ENCODE results near the gene REEP6. TPM values are rescaled to one million over a fixed set of nuclear protein-coding genes. Genes with fewer than 3 reads are reported as not detected.

REEP6 gene
- total and polyA plus RNA-seq, 2 donors (not counting 3 experiments of a cell fraction or from before 2014, with no cell fraction given) = 1.3 to 1.5 TPM

DNA sequence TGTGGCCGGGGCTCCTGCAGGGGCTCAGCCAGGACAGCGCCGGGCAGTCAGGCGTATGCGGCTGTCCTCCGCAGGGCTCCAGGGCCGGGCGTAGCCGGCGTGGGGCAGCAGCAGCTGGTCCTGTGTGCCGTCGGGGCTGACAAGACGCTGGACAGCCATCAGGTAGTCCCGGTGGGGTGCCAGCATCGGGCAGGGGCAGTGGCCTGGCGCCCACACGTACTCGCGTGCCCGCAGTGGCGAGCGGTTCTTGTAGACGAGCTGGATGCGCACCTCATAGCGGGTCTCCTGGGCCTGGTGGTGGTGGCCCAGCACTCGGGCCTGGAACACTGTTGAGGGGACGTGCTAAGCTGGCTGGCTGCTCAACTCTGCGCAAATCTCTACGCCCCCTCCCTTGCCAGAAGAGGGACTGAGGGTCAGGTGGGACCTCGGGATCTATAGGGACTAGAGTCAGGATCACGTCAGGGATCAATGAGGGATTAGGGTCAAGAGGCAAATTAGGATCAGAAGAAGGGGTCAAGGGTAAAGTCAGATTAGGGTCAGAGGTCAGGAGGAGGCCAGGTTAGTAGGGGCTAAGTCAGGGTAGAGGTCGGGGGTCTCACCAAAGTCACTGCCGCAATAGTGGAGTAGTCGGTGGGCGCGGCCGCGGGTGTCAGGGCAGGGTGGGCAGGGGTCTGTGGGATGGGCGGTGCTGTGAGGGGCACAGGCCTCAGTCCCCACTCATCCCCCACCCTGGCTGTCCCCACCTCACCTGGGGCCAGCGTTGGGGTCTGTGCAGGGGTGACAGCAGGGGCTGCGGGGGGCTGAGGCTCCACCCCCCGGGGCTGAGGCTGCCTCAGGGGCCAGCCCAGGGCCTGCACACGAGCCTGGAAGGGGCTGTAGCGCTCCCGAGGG is 15.3 kb downstream of the REEP6 start:
- no peak for FAIRE-seq
- POLR2A ChIA-PET = no interaction called here
- no peak overlapping the region for H3K4me3 ChIP-seq (replicated peaks in 1 of 3; ENCODE audit: insufficient read depth in 1 of 3, low read depth in 1 of 3, low read length in 3 of 3)
- intact Hi-C loops (cut with micrococcal nuclease) = no loop called here
- TF ChIP-seq, protein P1, sequence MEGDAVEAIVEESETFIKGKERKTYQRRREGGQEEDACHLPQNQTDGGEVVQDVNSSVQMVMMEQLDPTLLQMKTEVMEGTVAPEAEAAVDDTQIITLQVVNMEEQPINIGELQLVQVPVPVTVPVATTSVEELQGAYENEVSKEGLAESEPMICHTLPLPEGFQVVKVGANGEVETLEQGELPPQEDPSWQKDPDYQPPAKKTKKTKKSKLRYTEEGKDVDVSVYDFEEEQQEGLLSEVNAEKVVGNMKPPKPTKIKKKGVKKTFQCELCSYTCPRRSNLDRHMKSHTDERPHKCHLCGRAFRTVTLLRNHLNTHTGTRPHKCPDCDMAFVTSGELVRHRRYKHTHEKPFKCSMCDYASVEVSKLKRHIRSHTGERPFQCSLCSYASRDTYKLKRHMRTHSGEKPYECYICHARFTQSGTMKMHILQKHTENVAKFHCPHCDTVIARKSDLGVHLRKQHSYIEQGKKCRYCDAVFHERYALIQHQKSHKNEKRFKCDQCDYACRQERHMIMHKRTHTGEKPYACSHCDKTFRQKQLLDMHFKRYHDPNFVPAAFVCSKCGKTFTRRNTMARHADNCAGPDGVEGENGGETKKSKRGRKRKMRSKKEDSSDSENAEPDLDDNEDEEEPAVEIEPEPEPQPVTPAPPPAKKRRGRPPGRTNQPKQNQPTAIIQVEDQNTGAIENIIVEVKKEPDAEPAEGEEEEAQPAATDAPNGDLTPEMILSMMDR (IDR thresholded peaks at IDR 0.05; ENCODE audit: extremely low read depth in 1 of 2, insufficient read depth in 1 of 2, low read depth in 1 of 2, low read length in 2 of 2) = no peak
- TF ChIP-seq EZH2 (IDR thresholded peaks at IDR 0.05; ENCODE audit: borderline replicate concordance, low read depth, low read length, severe bottlenecking) (no peak), GATA2 (IDR thresholded peaks at IDR 0.05; ENCODE audit: insufficient read depth, insufficient read length, low read depth, low read length) (no peak)
- no peak overlapping the region for H2AFZ ChIP-seq (ENCODE audit: low read depth, low read length)
- H3K27ac ChIP-seq (ENCODE audit: insufficient read depth, low read depth, low read length) = no peak overlapping the region
- no peaks in the 10 kb centered on the region for H3K79me2 ChIP-seq (ENCODE audit: control insufficient read depth, insufficient read depth, low read length)
- dilution Hi-C loops (cut with MboI; ENCODE audit: extremely low pct_ligation_motif_present, low sequenced_read_pairs) = no loop called here
- H3K4me2 ChIP-seq (ENCODE audit: insufficient read depth, low read length) = no peak overlapping the region
- no peaks in the 10 kb centered on the region for H3K9me1 ChIP-seq (replicated peaks; ENCODE audit: control insufficient read depth, extremely low read depth, insufficient read depth, low read length)
- no peaks in the 10 kb centered on the region for H3K36me3 ChIP-seq (ENCODE audit: control insufficient read depth in 2 of 2, extremely low read depth in 1 of 2, insufficient read depth in 2 of 2, low read length in 2 of 2)
- peaks cover 5 to 11% of the 10 kb centered on the region in 2 experiments for H3K27me3 ChIP-seq (ENCODE audit: control insufficient read depth in 2 of 2, insufficient read depth in 2 of 2, low read length in 2 of 2)
- no peak overlapping the region for H3K9ac ChIP-seq (replicated peaks; ENCODE audit: extremely low read depth, insufficient read depth, low read length)
- H3K9me3 ChIP-seq (replicated peaks; ENCODE audit: control insufficient read depth, insufficient read depth, low read length) = no peaks in the 10 kb centered on the region
- CTCF ChIA-PET = no interaction called here
- DNase-seq (ENCODE audit: low read depth, low spot score) = no peak
- no peaks in the 10 kb centered on the region for H4K20me1 ChIP-seq (replicated peaks; ENCODE audit: control insufficient read depth, extremely low read depth, insufficient read depth, low read length)
- H3K4me1 ChIP-seq (ENCODE audit: control insufficient read depth, extremely low read depth, insufficient read depth, low read length) = no peaks in the 10 kb centered on the region
- BruUV-seq (replicated peaks) = no TSS peak

DNA sequence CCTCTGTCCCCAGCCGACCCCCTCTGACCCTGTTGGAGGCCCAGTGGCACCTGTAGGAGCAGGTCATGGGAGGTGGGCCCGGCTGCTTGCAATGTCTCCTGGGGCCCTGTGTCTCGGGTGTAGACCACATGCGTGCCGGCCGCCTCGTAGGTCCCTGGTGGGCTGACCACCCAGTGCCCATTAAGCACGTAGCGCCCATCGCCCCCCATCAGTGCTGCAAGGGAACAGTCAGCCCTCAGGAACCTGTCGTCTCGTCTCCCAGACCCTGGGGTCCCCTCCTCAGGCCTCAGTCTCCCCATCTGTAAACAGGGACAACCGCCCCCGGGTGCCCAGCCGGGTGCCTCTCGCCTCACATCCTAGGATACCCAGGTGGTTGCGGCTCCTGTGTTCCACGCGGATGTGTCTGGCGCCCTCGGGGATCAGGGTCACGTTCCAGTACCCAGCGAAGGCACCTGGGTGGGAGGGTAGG is 16.2 kb downstream of the REEP6 start:
- H3K79me2 ChIP-seq (ENCODE audit: control insufficient read depth, insufficient read depth, low read length) = no peaks in the 10 kb centered on the region
- no peaks in the 10 kb centered on the region for H4K20me1 ChIP-seq (replicated peaks; ENCODE audit: control insufficient read depth, extremely low read depth, insufficient read depth, low read length)
- H3K9ac ChIP-seq (replicated peaks; ENCODE audit: extremely low read depth, insufficient read depth, low read length) = no peak overlapping the region
- peak overlapping the region; percentile 44 for H2AFZ ChIP-seq (ENCODE audit: low read depth, low read length)
- ChIA-PET CTCF (no interaction called here), POLR2A (no interaction called here)
- no peaks in the 10 kb centered on the region for H3K9me1 ChIP-seq (replicated peaks; ENCODE audit: control insufficient read depth, extremely low read depth, insufficient read depth, low read length)
- H3K9me3 ChIP-seq (replicated peaks; ENCODE audit: control insufficient read depth, insufficient read depth, low read length) = no peaks in the 10 kb centered on the region
- no peak for DNase-seq (ENCODE audit: low read depth, low spot score)
- H3K4me2 ChIP-seq (ENCODE audit: insufficient read depth, low read length) = no peak overlapping the region
- no peak overlapping the region for H3K4me3 ChIP-seq (replicated peaks in 1 of 3; ENCODE audit: insufficient read depth in 1 of 3, low read depth in 1 of 3, low read length in 3 of 3)
- intact Hi-C loops (cut with micrococcal nuclease) (no loop called here), dilution Hi-C loops (cut with MboI; ENCODE audit: extremely low pct_ligation_motif_present, low sequenced_read_pairs) (no loop called here)
- H3K27me3 ChIP-seq (ENCODE audit: control insufficient read depth in 2 of 2, insufficient read depth in 2 of 2, low read length in 2 of 2) = peaks cover 7 to 12% of the 10 kb centered on the region in 2 experiments
- H3K27ac ChIP-seq (ENCODE audit: insufficient read depth, low read depth, low read length) = no peak overlapping the region
- TF ChIP-seq, protein P2, sequence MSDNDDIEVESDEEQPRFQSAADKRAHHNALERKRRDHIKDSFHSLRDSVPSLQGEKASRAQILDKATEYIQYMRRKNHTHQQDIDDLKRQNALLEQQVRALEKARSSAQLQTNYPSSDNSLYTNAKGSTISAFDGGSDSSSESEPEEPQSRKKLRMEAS (IDR thresholded peaks at IDR 0.05; ENCODE audit: insufficient read depth, insufficient read length) = no peak
- TF ChIP-seq, protein P1 (IDR thresholded peaks at IDR 0.05; ENCODE audit: extremely low read depth in 1 of 2, insufficient read depth in 1 of 2, low read depth in 1 of 2, low read length in 2 of 2) = no peak
- TF ChIP-seq EZH2 (IDR thresholded peaks at IDR 0.05; ENCODE audit: borderline replicate concordance, low read depth, low read length, severe bottlenecking) (no peak), FOS (IDR thresholded peaks at IDR 0.05; ENCODE audit: borderline replicate concordance, insufficient read depth, low read length) (no peak), JUN (IDR thresholded peaks at IDR 0.05; ENCODE audit: borderline replicate concordance, insufficient read depth, insufficient read length, low read depth) (no peak), POLR2A (IDR thresholded peaks at IDR 0.05; ENCODE audit: low read depth, low read length) (no peak), GATA2 (IDR thresholded peaks at IDR 0.05; ENCODE audit: insufficient read depth, insufficient read length, low read depth, low read length) (no peak), MYC (IDR thresholded peaks at IDR 0.05; ENCODE audit: low read depth, low read length) (no peak), POLR2AphosphoS5 (IDR thresholded peaks at IDR 0.05; ENCODE audit: insufficient read depth, low read depth, low read length) (no peak)
- no peaks in the 10 kb centered on the region for H3K36me3 ChIP-seq (ENCODE audit: control insufficient read depth in 2 of 2, extremely low read depth in 1 of 2, insufficient read depth in 2 of 2, low read length in 2 of 2)
- no TSS peak for BruUV-seq (replicated peaks)
- no peak for FAIRE-seq
- no peaks in the 10 kb centered on the region for H3K4me1 ChIP-seq (ENCODE audit: control insufficient read depth, extremely low read depth, insufficient read depth, low read length)
